T-helper 9 cell (primary cell): Measurements from ENCODE around the gene PCDHB11.
"Not testable (repeated sequence)": the region's sequence is repeated elsewhere in the genome, so short reads cannot be mapped to it uniquely, and the experiment has no call there.

ENCODE experiments used
- DNase-seq: peaks from one replicate; pipeline ENCODE4 v3.0.0-alpha.2; 2020

Gene PCDHB11

DNA sequence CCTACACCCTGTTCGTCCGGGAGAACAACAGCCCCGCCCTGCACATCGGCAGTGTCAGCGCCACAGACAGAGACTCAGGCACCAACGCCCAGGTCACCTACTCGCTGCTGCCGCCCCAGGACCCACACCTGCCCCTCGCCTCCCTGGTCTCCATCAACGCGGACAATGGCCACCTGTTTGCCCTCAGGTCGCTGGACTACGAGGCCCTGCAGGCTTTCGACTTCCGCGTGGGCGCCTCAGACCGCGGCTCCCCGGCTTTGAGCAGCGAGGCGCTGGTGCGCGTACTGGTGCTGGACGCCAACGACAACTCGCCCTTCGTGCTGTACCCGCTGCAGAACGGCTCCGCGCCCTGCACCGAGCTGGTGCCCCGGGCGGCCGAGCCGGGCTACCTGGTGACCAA is 10.7 kb upstream of the PCDHB11 start:
- not testable (repeated sequence) for DNase-seq

GRCh38 chr5:141189131-141189530 is 10.3 kb upstream of the PCDHB11 start:
- DNase-seq, result not testable (repeated sequence)

- peak; percentile 16 for DNase-seq
Observed at GRCh38 chr5:141192110-141192725, 7.2 kb upstream of the PCDHB11 start, which contains the start of gene PCDHB10. Gene PCDHB10, plus strand, starts transcription at chr5:141192353. Its CDS starts 200 bp downstream, at chr5:141192553.

GRCh38 chr5:141194332-141194731 is 5.1 kb upstream of the PCDHB11 start:
- not testable (repeated sequence) for DNase-seq

DNA sequence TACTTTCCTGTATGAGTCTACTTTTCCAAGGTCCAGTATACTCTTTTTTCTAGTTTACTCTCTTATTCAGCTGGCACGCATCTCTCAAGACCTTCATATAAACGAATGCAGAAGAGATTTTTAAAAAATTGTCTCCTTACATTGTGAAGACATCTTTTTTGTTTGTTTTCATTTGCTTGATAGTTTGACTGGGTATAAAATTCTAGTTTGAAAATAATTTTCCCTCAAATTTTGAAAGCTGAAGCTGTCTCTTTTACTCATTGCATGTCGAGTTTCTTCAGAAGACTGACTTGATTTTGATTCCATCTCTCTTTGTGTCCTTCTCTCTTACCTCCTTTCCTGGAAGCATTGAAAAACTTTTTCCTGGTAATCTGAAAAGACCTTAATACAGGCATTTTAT is 3.1 kb upstream of the PCDHB11 start:
- no peak for DNase-seq

- DNase-seq, result not testable (repeated sequence)
Observed at GRCh38 chr5:141201126-141201525, 1.7 kb downstream of the PCDHB11 start.

DNA sequence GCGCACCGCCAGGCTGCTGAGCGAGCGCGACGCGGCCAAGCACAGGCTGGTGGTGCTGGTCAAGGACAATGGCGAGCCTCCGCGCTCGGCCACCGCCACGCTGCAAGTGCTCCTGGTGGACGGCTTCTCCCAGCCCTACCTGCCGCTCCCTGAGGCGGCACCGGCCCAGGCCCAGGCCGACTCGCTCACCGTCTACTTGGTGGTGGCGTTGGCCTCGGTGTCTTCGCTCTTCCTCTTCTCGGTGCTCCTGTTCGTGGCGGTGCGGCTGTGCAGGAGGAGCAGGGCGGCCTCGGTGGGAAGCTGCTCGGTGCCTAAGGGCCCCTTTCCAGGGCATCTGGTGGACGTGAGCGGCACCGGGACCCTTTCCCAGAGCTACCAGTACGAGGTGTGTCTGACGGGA is 2.2 kb downstream of the PCDHB11 start:
- DNase-seq, result not testable (repeated sequence)

GRCh38 chr5:141208478-141208877 is 9.1 kb downstream of the PCDHB11 start, which contains the start of gene PCDHB12:
Gene PCDHB12, plus strand, starts transcription at chr5:141208719. Its CDS starts 189 bp downstream, at chr5:141208908.
- no peak for DNase-seq

- DNase-seq, result not testable (repeated sequence)
Observed at GRCh38 chr5:141210281-141210680, 10.9 kb downstream of the PCDHB11 start.

GRCh38 chr5:141210849-141211248 is 11.4 kb downstream of the PCDHB11 start:
- DNase-seq, result not testable (repeated sequence)

- peak; percentile 17 for DNase-seq
Observed at GRCh38 chr5:141213656-141214339, 14.4 kb downstream of the PCDHB11 start, which contains the start of gene PCDHB13. Gene PCDHB13, plus strand, starts transcription at chr5:141213919. Its CDS starts 205 bp downstream, at chr5:141214124.

GRCh38 chr5:141214583-141214982 is 15.2 kb downstream of the PCDHB11 start:
- not testable (repeated sequence) for DNase-seq

DNA sequence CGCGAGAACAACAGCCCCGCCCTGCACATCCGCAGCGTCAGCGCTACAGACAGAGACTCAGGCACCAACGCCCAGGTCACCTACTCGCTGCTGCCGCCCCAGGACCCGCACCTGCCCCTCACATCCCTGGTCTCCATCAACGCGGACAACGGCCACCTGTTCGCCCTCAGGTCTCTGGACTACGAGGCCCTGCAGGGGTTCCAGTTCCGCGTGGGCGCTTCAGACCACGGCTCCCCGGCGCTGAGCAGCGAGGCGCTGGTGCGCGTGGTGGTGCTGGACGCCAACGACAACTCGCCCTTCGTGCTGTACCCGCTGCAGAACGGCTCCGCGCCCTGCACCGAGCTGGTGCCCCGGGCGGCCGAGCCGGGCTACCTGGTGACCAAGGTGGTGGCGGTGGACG is 16.1 kb downstream of the PCDHB11 start:
- DNase-seq, result not testable (repeated sequence)

- not testable (repeated sequence) for DNase-seq
Observed at GRCh38 chr5:141216035-141216434, 16.6 kb downstream of the PCDHB11 start.

DNA sequence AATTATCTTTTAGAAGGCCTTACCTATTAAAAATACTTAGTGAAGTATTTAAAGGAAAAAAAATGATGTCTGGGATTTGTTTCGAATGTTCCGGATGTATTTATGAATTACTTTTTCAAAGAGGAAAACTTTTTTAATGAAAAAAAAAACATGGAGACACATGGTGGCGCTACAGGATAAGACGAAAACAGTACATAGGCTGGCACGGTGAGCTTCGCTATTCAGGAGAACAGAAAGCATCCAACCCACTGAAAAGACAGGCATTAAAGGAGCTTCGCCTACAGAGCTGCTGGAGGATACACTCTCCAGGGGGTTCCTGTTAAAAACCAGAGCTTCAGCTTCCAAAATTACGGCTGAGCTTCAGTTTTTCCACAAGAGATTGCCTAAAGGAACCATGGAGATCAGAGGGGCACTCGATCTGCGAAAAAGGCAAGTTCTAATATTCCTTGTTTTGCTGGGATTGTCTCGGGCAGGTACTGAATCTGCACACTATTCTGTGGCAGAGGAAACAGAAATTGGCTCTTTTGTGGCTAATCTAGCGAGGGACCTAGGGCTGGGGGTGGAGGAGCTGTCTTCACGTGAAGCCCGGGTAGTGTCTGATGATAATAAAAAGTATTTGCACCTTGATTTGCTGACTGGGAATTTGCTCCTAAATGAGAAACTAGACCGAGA is 23.8 kb downstream of the PCDHB11 start, which contains the start of gene PCDHB14:
TSS of gene PCDHB14 (plus strand) at position 232 of the 672 bp plus-strand sequence. CDS start at position 395, 163 bp downstream.
- DNase-seq, result no peak

DNA sequence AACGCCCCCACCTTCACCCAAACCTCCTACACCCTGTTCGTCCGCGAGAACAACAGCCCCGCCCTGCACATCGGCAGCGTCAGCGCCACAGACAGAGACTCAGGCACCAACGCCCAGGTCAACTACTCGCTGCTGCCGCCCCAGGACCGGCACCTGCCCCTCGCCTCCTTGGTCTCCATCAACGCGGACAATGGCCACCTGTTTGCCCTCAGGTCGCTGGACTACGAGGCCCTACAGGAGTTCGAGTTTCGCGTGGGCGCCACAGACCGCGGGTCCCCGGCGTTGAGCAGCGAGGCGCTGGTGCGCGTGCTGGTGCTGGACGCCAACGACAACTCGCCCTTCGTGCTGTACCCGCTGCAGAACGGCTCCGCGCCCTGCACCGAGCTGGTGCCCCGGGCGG is 25.4 kb downstream of the PCDHB11 start:
- DNase-seq, result not testable (repeated sequence)

- DNase-seq, result not testable (repeated sequence)
Observed at GRCh38 chr5:141225421-141225820, 26.0 kb downstream of the PCDHB11 start.

DNA sequence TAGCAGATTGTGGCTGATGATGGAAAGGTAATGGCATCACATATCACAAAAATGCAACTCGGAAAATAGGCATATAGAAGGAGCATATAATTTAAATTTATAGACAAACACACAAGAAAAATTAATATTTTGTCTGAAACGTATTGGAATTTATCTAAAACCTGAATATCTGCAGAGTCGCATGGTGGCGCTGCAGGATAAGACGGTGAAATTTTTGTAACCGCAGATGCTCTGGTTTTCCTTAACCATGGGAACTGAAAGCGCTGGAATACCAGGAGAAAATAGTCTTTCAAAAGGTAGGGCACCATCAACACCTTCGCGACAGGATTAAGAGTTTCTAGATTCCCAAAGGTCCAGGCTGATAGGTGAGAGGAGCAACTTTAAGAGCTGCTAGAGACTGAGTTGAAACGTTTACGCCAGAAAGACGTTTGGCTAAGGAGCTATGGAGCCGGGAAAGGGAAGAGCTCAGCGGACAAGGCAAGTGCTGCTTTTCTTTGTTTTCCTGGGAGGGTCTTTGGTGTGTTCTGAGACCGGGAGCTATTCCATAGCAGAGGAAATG is 34.8 kb downstream of the PCDHB11 start:
- no peak for DNase-seq

- DNase-seq, result not testable (repeated sequence)
Observed at GRCh38 chr5:141235922-141236321, 36.5 kb downstream of the PCDHB11 start.

DNA sequence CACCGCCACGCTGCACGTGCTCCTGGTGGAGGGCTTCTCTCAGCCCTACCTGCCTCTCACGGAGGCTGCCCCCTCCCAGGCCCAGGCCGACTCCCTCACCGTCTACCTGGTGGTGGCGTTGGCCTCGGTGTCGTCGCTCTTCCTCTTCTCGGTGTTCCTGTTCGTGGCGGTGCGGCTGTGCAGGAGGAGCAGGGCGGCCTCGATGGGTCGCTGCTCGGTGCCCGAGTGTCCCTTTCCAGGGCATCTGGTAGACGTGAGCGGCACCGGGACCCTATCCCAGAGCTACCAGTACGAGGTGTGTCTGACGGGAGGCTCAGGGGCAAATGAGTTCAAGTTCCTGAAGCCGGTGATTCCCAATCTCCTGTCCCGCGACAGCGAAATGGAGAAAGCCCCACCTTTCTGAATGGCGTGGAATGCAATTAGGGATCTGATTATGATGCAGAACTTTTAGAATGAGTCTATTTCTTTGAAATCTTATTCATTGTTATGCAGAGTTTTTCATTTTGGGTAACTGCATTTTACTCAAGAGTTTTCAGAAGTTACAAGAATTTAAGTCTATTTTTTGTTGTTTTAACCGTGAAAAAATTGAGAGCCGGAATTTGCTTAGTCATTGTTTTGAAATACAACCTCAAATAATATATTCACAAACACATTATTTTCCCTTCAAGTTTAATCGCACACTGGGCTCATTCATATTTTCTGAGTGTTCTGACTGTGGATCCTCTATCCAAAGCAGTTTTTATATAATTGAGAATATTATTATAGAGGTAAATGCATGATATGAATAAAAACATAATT is 37.3 kb downstream of the PCDHB11 start:
- DNase-seq, result no peak

DNA sequence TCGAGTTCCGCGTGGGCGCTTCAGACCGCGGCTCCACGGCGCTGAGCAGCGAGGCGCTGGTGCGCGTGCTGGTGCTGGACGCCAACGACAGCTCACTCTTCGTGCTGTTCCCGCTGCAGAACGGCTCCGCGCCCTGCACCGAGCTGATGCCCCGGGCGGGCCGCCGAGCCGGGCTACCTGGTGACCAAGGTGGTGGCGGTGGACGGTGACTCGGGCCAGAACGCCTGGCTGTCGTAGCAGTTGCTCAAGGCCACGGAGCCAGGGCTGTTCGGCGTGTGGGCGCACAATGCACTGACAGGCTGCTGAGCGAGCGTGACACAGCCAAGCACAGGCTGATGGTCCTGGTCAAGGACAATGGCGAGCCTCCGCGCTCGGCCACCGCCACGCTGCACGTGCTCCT is 42.1 kb downstream of the PCDHB11 start:
- no peak for DNase-seq

GRCh38 chr5:141245250-141245717 is 45.9 kb downstream of the PCDHB11 start, which contains the start of gene PCDHB15:
Gene PCDHB15, plus strand, starts transcription at chr5:141245395. Its CDS starts 184 bp downstream, at chr5:141245579.
- DNase-seq, result no peak
